Activated CD4-positive, alpha-beta T cell treated with anti-CD3 and anti-CD28 coated beads, Interleukin-2, amount 50 U/mL, for 48 hours (primary cell): ENCODE measurements around the gene HDDC2.

Source experiments
- DNase-seq, 2 experiments: peaks; one replicate each; pipeline ENCODE4 v3.0.0-alpha.2; 2020

HDDC2 gene

GRCh38 chr6:125231574-125232343, 70.0 kb downstream of the HDDC2 start:
- DNase-seq, result no peak

DNA sequence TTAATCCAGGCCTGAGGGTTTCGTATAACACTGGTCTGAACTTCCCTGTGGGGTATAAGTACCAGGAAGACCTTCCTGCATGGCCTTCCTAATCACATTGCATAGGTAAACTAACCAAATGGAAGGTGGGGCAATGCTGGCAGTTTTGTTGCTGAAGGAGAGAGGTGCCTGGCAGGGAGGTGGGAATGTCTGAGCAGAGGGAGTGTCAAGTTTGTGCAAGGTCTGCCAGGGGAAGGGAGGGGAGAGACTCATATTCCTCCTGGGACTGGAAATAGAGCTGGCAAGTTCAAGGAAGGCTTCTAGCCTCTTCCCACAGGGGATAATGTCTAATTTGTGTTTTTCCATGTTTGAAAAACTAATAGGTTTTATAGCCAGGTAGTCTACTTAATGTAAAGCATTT, 70.6 kb downstream of the HDDC2 start:
- no peak for DNase-seq

DNA sequence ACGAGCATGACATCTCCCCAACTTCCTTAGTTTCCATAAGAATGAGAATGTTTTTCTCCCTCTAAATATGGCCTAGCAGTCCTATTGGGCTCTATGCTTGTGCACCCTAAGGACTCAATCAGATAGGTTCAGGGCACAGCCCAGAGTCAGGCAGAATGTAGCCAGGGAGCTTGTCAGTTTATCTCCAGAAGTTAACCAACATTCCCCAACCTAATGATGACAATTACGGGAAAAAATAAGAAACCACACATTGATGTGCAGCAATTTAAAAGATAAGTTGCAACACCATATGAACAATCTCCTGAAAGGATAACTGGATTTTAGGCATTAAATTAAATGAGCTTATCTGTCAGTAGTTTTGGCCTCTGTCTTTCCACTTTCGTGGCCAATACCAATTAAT, 71.1 kb downstream of the HDDC2 start:
- no peak for DNase-seq

DNA sequence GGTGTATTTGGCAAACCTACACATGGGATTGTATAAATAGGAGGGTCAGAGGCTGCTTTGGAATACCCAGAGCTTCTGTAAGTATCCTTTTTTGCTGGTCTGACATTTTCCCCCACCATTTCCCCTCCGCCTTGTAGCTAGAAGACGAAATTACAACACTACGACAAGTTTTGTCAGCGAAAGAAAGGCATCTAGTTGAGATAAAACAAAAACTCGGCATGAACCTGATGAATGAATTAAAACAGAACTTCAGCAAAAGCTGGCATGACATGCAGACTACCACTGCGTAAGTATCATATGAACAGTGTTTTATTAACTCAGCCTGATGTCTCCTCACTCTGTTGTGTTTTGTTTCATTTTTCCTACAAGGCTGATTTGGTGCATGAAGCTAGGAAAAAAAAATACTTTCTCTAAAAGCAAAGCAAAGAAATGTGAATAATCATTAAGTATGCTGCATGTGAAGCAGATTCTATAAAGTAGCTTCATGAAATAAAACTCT, 72.7 kb downstream of the HDDC2 start:
- DNase-seq, result no peak

GRCh38 chr6:125227244-125227643, 74.5 kb downstream of the HDDC2 start:
- no peak for DNase-seq
